ENCODE results near the gene FAM177B. TPM values are rescaled to one million over a fixed set of nuclear protein-coding genes. Genes with fewer than 3 reads are reported as not detected.
"Not testable (repeated sequence)": the region's sequence is repeated elsewhere in the genome, so short reads cannot be mapped to it uniquely, and the experiment has no call there.

The FAM177B gene
- total and polyA plus RNA-seq, 2 donors (not counting 1 experiment from before 2014, with no cell fraction given): not detected

DNA sequence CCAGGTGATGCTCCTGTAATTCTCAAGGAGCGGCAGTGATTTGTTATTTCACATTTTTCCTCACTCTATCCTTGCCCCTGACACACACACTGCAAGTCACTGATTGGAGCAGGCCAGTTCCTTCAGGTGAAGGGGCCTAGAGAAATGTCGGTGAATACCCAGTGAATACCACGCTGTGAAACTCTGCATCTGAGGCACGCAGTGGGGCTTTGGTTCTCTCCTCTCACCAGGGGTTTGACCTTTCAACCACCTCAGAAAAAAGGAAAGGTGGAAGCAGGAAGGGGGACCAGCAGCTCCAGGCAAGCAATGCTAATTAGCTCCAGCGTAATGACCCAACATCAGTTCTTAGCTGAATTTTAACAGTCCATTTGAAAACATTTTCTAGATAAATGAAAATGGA is 532 bp upstream of the FAM177B start:
- no peak overlapping the region for H3K9ac ChIP-seq (ENCODE audit: insufficient read depth, low read length)
- DNase-seq (ENCODE audit: low read depth in 2 of 2): no peak
- H3K27ac ChIP-seq (ENCODE audit: insufficient read depth, low read length): no peak overlapping the region
- no peaks in the 10 kb centered on the region for H3K27me3 ChIP-seq (ENCODE audit: control insufficient read depth, insufficient read depth, low read length)
- no peaks in the 10 kb centered on the region for H4K20me1 ChIP-seq (ENCODE audit: control insufficient read depth, extremely low read depth, insufficient read depth, low read length)
- H3K4me1 ChIP-seq (ENCODE audit: control insufficient read depth, extremely low read depth, insufficient read depth, low read length): no peaks in the 10 kb centered on the region
- no peak overlapping the region for H3K4me2 ChIP-seq (ENCODE audit: extremely low read depth, insufficient read depth, low read length)
- H3K79me2 ChIP-seq (ENCODE audit: control insufficient read depth, insufficient read depth, low read length): no peaks in the 10 kb centered on the region
- H3K9me3 ChIP-seq (ENCODE audit: control insufficient read depth, insufficient read depth, low read depth, low read length): no peaks in the 10 kb centered on the region
- TF ChIP-seq, protein P1, sequence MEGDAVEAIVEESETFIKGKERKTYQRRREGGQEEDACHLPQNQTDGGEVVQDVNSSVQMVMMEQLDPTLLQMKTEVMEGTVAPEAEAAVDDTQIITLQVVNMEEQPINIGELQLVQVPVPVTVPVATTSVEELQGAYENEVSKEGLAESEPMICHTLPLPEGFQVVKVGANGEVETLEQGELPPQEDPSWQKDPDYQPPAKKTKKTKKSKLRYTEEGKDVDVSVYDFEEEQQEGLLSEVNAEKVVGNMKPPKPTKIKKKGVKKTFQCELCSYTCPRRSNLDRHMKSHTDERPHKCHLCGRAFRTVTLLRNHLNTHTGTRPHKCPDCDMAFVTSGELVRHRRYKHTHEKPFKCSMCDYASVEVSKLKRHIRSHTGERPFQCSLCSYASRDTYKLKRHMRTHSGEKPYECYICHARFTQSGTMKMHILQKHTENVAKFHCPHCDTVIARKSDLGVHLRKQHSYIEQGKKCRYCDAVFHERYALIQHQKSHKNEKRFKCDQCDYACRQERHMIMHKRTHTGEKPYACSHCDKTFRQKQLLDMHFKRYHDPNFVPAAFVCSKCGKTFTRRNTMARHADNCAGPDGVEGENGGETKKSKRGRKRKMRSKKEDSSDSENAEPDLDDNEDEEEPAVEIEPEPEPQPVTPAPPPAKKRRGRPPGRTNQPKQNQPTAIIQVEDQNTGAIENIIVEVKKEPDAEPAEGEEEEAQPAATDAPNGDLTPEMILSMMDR (conservative IDR thresholded peaks at IDR 0.05 in 1 of 2, IDR thresholded peaks at IDR 0.05 in 1 of 2; ENCODE audit: low read depth in 1 of 2, low read length in 2 of 2): no peak
- TF ChIP-seq EZH2 (IDR thresholded peaks at IDR 0.05; ENCODE audit: low read length, missing control alignments): no peak
- no peak overlapping the region for H2AFZ ChIP-seq (ENCODE audit: low read length)
- H3K36me3 ChIP-seq (ENCODE audit: control insufficient read depth, insufficient read depth, low read length): no peaks in the 10 kb centered on the region
- no peak overlapping the region for H3K4me3 ChIP-seq (replicated peaks in 1 of 4; ENCODE audit: control extremely low read depth in 1 of 4, insufficient read depth in 1 of 4, low read depth in 3 of 4, low read length in 4 of 4)

DNA sequence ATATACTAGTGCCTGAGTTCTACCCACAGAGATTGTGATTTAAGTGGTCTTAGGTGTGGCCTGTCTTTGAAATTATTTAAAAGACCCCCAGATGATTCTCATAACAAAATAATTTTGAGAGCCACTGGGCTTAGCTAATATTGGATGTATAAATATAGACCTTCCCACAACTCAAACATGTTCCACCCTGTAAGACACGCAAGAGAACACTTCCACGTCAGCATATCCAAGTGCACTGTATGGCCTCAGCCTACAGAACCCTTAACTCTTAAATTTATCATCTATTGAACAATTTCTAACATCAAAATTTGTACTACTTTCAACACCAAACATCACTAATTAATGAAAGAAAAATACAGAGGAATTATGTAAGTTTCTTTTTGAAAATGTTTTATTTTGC is 2.5 kb downstream of the FAM177B start:
- Histone ChIP-seq H3K9me3 (ENCODE audit: control insufficient read depth, insufficient read depth, low read depth, low read length) (no peaks in the 10 kb centered on the region), H3K9ac (ENCODE audit: insufficient read depth, low read length) (no peak overlapping the region), H2AFZ (ENCODE audit: low read length) (no peak overlapping the region), H3K4me3 (replicated peaks in 1 of 4; ENCODE audit: control extremely low read depth in 1 of 4, insufficient read depth in 1 of 4, low read depth in 3 of 4, low read length in 4 of 4) (no peak overlapping the region), H3K27me3 (ENCODE audit: control insufficient read depth, insufficient read depth, low read length) (no peaks in the 10 kb centered on the region), H4K20me1 (ENCODE audit: control insufficient read depth, extremely low read depth, insufficient read depth, low read length) (no peaks in the 10 kb centered on the region), H3K4me2 (ENCODE audit: extremely low read depth, insufficient read depth, low read length) (no peak overlapping the region), H3K36me3 (ENCODE audit: control insufficient read depth, insufficient read depth, low read length) (no peaks in the 10 kb centered on the region), H3K4me1 (ENCODE audit: control insufficient read depth, extremely low read depth, insufficient read depth, low read length) (no peaks in the 10 kb centered on the region), H3K27ac (ENCODE audit: insufficient read depth, low read length) (no peak overlapping the region), H3K79me2 (ENCODE audit: control insufficient read depth, insufficient read depth, low read length) (no peaks in the 10 kb centered on the region)
- no peak for TF ChIP-seq EZH2 (IDR thresholded peaks at IDR 0.05; ENCODE audit: low read length, missing control alignments)
- TF ChIP-seq, protein P1 (conservative IDR thresholded peaks at IDR 0.05 in 1 of 2, IDR thresholded peaks at IDR 0.05 in 1 of 2; ENCODE audit: low read depth in 1 of 2, low read length in 2 of 2): no peak
- DNase-seq (ENCODE audit: low read depth in 2 of 2): no peak

DNA sequence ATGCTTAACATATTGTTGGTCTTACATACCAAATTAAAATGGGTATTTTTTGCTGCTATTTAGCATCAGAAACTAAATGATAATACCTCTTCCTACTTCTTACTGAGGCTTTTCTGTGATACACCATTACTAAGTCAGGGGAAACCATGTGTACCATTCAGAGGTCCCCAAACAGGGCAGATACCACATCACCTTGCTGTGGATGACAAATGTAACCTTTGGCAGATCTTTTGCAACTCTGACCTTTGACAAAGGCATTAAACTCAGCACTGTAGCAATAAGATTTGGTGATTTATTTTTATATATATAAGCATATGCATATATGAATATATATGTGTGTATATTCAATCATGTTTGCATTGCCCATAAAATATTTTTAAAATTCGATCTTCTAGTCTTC is 2.9 kb downstream of the FAM177B start:
- DNase-seq (ENCODE audit: low read depth in 2 of 2): no peak
- H3K79me2 ChIP-seq (ENCODE audit: control insufficient read depth, insufficient read depth, low read length): no peaks in the 10 kb centered on the region
- H3K9ac ChIP-seq (ENCODE audit: insufficient read depth, low read length): no peak overlapping the region
- H3K36me3 ChIP-seq (ENCODE audit: control insufficient read depth, insufficient read depth, low read length): no peaks in the 10 kb centered on the region
- no peak overlapping the region for H2AFZ ChIP-seq (ENCODE audit: low read length)
- no peak overlapping the region for H3K4me2 ChIP-seq (ENCODE audit: extremely low read depth, insufficient read depth, low read length)
- H3K27me3 ChIP-seq (ENCODE audit: control insufficient read depth, insufficient read depth, low read length): no peaks in the 10 kb centered on the region
- TF ChIP-seq EZH2 (IDR thresholded peaks at IDR 0.05; ENCODE audit: low read length, missing control alignments): no peak
- TF ChIP-seq, protein P1 (conservative IDR thresholded peaks at IDR 0.05 in 1 of 2, IDR thresholded peaks at IDR 0.05 in 1 of 2; ENCODE audit: low read depth in 1 of 2, low read length in 2 of 2): no peak
- no peaks in the 10 kb centered on the region for H3K9me3 ChIP-seq (ENCODE audit: control insufficient read depth, insufficient read depth, low read depth, low read length)
- H3K4me3 ChIP-seq (replicated peaks in 1 of 4; ENCODE audit: control extremely low read depth in 1 of 4, insufficient read depth in 1 of 4, low read depth in 3 of 4, low read length in 4 of 4): no peak overlapping the region
- no peaks in the 10 kb centered on the region for H3K4me1 ChIP-seq (ENCODE audit: control insufficient read depth, extremely low read depth, insufficient read depth, low read length)
- H3K27ac ChIP-seq (ENCODE audit: insufficient read depth, low read length): no peak overlapping the region
- no peaks in the 10 kb centered on the region for H4K20me1 ChIP-seq (ENCODE audit: control insufficient read depth, extremely low read depth, insufficient read depth, low read length)

DNA sequence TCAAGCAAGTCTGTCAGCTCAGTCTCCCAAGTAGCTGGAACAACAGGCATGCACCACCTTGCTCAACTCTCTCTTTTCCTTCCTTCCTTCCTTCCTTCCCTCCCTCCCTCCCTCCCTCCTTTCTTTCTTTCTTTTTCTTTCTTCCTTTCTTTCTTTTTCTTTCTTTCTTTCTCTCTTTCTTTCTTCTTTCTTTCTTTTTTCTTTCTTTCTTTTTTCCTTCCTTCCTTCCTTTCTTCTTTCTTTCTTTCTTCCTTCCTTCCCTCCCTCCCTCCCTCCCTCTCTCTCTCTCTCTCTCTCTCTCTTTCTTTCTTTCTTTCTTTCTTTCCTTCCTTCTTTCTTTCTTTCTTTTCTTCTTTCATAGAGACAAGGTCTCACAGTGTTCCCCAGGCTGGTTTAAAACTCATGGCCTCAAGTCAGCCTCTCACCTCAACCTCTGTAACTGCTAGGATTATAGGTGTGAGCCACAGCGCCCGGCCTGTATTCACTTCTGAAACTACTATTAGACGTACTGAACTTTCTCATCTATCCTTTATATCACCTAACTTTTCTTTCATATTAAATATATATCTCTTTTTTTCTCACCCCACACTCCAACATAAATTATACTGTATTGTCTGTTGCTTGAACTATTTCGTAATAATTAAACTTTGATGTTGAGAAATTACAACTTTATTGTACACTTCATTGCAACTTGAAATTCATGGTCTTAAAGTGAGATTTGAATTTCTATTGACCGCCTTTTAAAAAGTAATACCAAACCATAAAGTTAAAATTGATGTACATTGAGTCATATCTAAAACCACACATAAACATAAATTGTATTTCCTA is 4.8 kb downstream of the FAM177B start:
- not testable (repeated sequence) for H3K79me2 ChIP-seq (ENCODE audit: control insufficient read depth, insufficient read depth, low read length); H3K27me3 ChIP-seq (ENCODE audit: control insufficient read depth, insufficient read depth, low read length); H3K9ac ChIP-seq (ENCODE audit: insufficient read depth, low read length); H3K4me2 ChIP-seq (ENCODE audit: extremely low read depth, insufficient read depth, low read length); H4K20me1 ChIP-seq (ENCODE audit: control insufficient read depth, extremely low read depth, insufficient read depth, low read length); DNase-seq (ENCODE audit: low read depth in 2 of 2); H3K9me3 ChIP-seq (ENCODE audit: control insufficient read depth, insufficient read depth, low read depth, low read length); H3K4me3 ChIP-seq (replicated peaks in 1 of 4; ENCODE audit: control extremely low read depth in 1 of 4, insufficient read depth in 1 of 4, low read depth in 3 of 4, low read length in 4 of 4); H3K4me1 ChIP-seq (ENCODE audit: control insufficient read depth, extremely low read depth, insufficient read depth, low read length); H3K27ac ChIP-seq (ENCODE audit: insufficient read depth, low read length); H3K36me3 ChIP-seq (ENCODE audit: control insufficient read depth, insufficient read depth, low read length); H2AFZ ChIP-seq (ENCODE audit: low read length)

All from fibroblast of lung (primary cell).